Right ventricle myocardium superior (tissue), 1 donor: ENCODE data around the gene FAM20A. TPM values are rescaled to one million over a fixed set of nuclear protein-coding genes. Genes with fewer than 3 reads are reported as not detected.
"Not testable (repeated sequence)": the region's sequence is repeated elsewhere in the genome, so short reads cannot be mapped to it uniquely, and the experiment has no call there.

ENCODE experiments used
- ATAC-seq: fragments of 200-7000 bp; cut with Tn5 transposase; one replicate; pipeline ENCODE4 v1.9.1; 2020; ENCODE audit warnings: mild to moderate bottlenecking; ENCODE audit not compliant: poor library complexity
- DNase-seq: peaks from one replicate; pipeline ENCODE4 v3.0.0-alpha.2; 2020
- intact Hi-C: fragments of 100-400 bp; cut with DNase I; formaldehyde crosslinking; loops from one replicate; pipeline ENCODE4 v1.11.2; 2022
- total RNA-seq: library from RNA; stranded (reverse); fragmentation: NEBNext Ultra II Directional; extraction: Animal tissue kit (Norgen Biotek cat#: 25700); gene quantifications from one replicate; pipeline ENCODE4 v1.2.1, GENCODE V29; 2021
- donor health status: DM: no; HTN: yes; CAD: no; lungs with severe emphysema.

The FAM20A gene
- total RNA-seq, 1 donor from 2014 or later = 5.0 TPM

DNA sequence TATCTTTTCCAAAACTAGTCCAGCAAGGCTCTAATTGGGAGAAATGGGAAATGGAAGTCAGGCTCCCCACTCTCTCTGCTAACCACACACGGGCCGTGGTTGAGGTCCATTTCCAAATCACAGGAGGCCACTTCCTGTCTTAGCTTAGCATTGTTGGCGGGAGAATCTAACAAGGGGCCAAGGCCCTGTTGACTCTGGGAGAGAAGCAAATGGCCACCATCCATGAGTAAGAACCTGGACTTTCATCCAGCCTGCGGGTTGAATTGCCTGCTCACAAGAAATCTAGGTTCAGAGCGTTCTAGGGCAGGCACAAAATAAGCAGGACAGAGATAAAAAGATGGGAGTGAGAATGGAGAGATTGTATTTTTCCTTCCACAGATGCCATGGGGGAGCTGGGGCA is 5.7 kb downstream of the FAM20A start:
- peak; percentile 10 for ATAC-seq
- intact Hi-C loops = no loop called here
- DNase-seq = peak; percentile 45

GRCh38 chr17:68594552-68594951 is 6.6 kb downstream of the FAM20A start:
- no peak for DNase-seq
- no peak for ATAC-seq
- intact Hi-C loops = no loop called here

DNA sequence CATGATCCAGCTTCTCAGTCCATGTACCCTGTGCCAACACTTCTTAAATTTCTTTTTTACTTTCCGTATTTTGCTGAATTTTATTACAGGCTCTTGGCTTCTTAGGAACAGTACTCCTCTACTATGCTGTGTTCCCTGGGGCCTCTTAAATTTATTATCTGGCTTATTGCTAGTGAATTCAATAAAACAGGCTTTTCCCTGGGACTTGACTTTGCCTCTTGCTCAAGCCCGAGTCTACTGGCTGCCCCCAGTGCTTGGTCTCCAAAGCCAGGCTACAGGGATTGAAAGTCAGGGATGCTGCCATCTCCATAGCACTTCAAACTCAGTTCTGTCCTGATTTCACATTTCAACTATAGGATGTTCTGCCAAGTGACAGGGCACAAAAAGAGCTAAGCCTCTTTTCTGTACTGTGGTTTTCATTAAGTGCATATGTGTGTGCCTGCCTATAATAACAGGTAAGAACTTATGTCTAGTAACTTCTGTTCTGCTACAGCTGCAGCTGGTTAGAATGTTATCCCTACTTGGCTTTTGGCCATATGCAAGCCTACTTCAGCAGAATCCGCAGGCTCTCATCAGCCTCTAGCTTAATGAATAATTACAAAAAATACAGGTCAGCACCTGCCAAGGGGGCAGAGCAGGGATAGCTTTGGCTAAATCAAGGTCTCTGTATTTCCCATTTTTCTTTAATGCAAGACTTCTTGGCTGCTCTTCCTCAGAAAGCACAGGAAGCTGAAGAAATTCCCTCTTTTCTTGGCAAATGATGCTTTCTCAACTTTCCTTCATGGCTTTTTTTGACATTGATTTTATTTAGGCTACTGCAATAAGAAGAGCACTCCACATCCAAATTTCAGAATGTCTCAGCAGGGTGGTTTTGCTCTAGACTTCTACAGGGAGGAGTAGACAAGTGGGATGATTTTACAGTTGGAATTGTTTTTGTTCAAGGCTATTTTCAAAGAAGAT is 8.2 kb downstream of the FAM20A start:
- intact Hi-C loops = no loop called here
- DNase-seq (no peak), ATAC-seq (no peak)

DNA sequence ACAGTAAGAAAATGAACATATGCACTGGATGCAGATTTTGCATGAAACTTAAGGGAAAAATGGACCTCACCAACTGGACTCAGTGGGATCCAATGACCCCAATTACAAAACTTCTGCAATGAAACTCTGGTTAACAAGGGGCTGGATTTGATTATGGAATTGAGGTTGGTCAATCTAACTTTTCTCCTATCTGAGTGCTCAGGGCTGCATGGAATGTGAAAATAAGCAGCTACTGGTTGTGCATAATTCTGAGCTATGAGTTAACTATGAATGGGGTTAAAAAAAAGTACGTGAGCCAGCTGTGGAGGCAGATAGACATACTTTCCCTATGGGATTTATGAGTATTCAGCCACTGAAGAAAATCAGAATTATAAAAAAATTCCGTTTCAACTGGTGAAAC is 9.2 kb downstream of the FAM20A start:
- ATAC-seq = no peak
- intact Hi-C loops = no loop called here
- DNase-seq = no peak

DNA sequence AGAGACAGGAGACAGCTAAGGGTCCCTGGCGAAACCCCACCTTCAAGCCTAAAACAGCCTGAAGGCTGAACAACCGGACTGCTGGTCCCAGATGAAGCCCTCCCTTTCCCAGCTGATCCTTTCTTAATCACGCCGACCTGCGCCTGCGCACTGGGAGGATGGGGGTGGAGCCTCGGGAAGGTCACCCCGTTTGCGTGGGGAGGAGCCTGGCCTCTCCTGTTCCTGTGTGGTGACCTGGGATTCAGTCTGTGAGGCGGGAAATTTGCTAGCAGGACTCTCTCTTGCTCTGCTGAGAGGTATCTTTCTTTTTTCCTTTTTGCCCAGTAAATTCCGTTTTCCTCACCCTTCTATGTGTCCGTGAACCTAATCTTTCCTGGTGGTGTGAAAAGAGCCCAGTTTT is 9.6 kb downstream of the FAM20A start:
- intact Hi-C loops = no loop called here
- ATAC-seq = peak; percentile 49
- peak; percentile 68 for DNase-seq

GRCh38 chr17:68589086-68589485 is 12.1 kb downstream of the FAM20A start:
- intact Hi-C loops = no loop called here
- ATAC-seq = no peak
- no peak for DNase-seq

GRCh38 chr17:68588362-68588761 is 12.8 kb downstream of the FAM20A start:
- intact Hi-C loops = no loop called here
- DNase-seq = no peak
- no peak for ATAC-seq

GRCh38 chr17:68587847-68588246 is 13.3 kb downstream of the FAM20A start:
- intact Hi-C loops = no loop called here

DNA sequence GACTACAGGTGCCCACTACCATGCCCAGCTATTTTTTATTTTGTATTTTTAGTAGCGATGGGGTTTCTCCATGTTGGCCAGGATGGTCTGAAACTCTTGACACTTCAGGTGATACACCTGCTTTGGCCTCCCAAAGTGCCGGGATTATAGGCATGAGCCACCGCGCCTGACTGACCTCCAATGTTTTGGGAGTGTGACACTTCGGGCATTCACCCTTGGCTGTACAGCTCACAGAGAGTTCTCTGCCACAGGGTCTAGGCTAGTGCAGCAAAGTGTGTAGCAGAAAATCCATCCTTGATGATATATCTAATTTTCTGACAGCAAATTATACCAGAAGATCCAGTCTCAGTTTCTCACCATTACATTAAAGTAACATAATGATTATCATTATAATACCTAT is 14.1 kb downstream of the FAM20A start:
- ATAC-seq (no peak), DNase-seq (no peak)
- intact Hi-C loops = no loop called here

More at GRCh38 chr17:68587847-68588246, 13.3 kb downstream of the FAM20A start:
- no peak for DNase-seq
- ATAC-seq = no peak

GRCh38 chr17:68585643-68586042 is 15.5 kb downstream of the FAM20A start:
- ATAC-seq (no peak), DNase-seq (no peak)
- intact Hi-C loops = no loop called here

- intact Hi-C loops = no loop called here
- ATAC-seq = no peak
- DNase-seq = no peak
Observed at GRCh38 chr17:68584581-68585303, 16.4 kb downstream of the FAM20A start.

GRCh38 chr17:68582867-68583266 is 18.3 kb downstream of the FAM20A start:
- intact Hi-C loops, ATAC-seq: not testable (repeated sequence)

DNA sequence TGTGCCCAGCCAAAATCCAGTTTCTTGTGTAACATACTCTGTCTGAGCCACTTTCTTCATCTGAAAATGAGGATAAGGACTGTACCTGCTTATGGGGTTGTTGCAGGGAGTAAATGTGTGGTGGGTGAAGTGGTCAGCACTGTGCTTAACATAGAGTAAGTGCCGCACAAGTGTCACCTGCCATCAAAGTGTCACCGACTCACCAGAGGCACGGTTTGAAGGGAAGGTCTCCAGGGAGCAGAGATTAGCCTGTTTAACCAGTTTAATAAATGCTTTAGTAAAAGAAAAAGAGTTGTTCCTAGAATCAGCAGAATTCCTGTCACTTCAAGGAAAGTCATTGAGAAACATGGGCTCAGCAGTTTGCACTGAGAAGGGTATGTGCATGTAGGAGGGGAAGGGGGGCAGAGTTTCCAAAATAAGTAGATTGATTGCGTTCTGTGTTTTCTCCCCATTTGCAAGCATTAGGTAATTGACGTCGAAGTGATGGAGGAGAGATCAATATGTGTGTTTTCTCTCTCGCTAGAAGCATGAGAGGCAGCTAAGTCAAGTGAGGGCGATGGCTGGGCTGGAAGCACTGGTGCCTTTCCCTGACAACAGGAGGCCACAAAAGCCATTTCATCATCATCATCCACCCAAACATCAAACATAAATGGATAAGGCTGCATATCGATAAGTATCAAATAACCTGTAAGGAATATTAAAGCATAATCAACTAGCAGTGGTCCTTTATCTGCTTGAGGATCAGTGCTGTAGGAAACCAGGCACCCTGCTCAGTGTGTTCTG is 19.1 kb downstream of the FAM20A start:
- no peak for DNase-seq
- intact Hi-C loops = no loop called here
- ATAC-seq = no peak

More at GRCh38 chr17:68582867-68583266, 18.3 kb downstream of the FAM20A start:
- DNase-seq = not testable (repeated sequence)

DNA sequence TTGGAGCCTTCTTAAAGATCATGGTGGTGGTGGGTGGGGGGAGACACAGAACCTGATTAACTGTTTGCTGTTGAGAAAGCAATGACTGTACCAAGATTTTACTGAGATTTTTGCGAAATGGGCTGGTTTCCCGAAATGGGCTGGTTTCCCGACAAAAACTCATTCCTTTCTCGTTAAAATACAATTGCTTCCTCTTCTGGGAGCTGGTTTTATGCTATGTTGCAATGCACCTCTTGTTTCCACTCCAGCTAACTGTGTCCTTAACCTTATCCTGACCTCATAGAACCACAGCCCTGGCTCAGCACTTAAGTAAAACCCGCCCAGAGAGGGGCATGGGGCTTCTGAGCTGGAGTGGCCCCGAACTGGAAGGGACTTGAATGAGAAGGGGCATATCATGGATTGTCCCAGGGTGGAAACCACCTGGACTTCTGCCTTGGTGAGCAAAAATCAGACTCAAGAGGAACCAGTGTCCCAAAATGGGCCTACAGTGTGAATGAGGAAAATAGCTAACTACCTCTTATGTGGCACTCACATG is 20.9 kb downstream of the FAM20A start:
- DNase-seq (no peak), ATAC-seq (peak; percentile 78)
- intact Hi-C loops = no loop called here

- ATAC-seq (no peak), DNase-seq (no peak)
- intact Hi-C loops = no loop called here
Observed at GRCh38 chr17:68579194-68579927, 21.8 kb downstream of the FAM20A start.

GRCh38 chr17:68578236-68578635 is 22.9 kb downstream of the FAM20A start:
- ATAC-seq = no peak
- DNase-seq = no peak
- intact Hi-C loops = no loop called here

DNA sequence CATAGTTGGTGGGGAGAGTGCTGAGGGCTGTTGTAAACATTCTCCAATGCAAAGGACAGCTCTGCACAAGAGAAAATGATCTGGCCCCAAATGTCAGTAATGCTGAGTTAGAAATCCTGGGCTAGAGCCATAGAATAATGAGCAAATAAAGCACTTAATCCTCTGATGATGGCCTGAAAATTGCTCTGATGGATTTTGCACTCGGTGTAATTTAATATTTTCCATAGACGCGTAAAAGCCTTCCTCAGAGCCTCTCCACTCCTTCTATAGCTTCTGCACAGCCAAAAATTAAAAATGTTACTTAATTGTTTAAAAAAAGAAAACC is 23.7 kb downstream of the FAM20A start:
- no peak for DNase-seq
- intact Hi-C loops = no loop called here
- no peak for ATAC-seq

DNA sequence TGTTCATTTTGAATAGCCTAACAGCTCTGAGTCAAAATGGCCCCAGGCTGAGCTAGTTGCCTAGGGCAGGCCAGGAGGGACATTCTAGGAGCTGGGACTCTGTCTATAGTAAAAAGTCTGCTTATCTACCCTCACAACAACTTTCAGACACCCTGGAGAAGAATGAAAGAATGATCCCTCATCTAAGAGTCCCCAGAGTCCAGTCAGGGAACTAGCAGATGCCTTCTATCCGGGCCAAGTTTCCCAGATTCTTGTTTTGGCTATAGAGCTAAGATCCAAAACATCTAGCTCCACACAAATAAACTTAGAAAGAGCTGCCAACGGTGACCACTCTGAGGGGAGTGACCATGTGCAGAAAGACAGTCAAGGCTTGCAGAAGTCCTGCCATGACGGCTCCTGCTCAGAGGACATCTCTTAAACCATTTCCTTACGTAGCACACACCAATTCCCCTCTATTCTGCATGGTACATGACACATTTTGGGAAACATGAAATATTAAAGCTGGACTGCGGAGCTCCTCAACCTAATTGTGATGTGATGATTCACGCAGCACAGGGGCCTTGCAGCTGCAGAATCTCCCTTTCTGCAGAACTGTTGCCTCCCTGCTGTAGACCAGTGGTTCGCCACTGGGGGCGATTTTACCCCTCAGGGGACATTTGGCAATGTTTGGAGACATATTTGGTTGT is 24.2 kb downstream of the FAM20A start:
- peak; percentile 76 for ATAC-seq
- intact Hi-C loops = no loop called here
- DNase-seq = peak; percentile 53
